Right forelimb (tissue), 1 donor: Measurements from ENCODE around the gene DHX34.
"Not testable (repeated sequence)": the region's sequence is repeated elsewhere in the genome, so short reads cannot be mapped to it uniquely, and the experiment has no call there.

ENCODE experiments used
- DNase-seq: peaks from one replicate; pipeline ENCODE4 v3.0.0-alpha.2; 2018

DHX34 gene, protein sequence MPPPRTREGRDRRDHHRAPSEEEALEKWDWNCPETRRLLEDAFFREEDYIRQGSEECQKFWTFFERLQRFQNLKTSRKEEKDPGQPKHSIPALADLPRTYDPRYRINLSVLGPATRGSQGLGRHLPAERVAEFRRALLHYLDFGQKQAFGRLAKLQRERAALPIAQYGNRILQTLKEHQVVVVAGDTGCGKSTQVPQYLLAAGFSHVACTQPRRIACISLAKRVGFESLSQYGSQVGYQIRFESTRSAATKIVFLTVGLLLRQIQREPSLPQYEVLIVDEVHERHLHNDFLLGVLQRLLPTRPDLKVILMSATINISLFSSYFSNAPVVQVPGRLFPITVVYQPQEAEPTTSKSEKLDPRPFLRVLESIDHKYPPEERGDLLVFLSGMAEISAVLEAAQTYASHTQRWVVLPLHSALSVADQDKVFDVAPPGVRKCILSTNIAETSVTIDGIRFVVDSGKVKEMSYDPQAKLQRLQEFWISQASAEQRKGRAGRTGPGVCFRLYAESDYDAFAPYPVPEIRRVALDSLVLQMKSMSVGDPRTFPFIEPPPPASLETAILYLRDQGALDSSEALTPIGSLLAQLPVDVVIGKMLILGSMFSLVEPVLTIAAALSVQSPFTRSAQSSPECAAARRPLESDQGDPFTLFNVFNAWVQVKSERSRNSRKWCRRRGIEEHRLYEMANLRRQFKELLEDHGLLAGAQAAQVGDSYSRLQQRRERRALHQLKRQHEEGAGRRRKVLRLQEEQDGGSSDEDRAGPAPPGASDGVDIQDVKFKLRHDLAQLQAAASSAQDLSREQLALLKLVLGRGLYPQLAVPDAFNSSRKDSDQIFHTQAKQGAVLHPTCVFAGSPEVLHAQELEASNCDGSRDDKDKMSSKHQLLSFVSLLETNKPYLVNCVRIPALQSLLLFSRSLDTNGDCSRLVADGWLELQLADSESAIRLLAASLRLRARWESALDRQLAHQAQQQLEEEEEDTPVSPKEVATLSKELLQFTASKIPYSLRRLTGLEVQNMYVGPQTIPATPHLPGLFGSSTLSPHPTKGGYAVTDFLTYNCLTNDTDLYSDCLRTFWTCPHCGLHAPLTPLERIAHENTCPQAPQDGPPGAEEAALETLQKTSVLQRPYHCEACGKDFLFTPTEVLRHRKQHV

GRCh38 chr19:47348819-47349795 lies at the start of gene DHX34:
TSS of gene DHX34 (plus strand) at chr19:47349315. CDS start at chr19:47353031, 3,716 bp downstream.
- peak; percentile 99 for DNase-seq

DNA sequence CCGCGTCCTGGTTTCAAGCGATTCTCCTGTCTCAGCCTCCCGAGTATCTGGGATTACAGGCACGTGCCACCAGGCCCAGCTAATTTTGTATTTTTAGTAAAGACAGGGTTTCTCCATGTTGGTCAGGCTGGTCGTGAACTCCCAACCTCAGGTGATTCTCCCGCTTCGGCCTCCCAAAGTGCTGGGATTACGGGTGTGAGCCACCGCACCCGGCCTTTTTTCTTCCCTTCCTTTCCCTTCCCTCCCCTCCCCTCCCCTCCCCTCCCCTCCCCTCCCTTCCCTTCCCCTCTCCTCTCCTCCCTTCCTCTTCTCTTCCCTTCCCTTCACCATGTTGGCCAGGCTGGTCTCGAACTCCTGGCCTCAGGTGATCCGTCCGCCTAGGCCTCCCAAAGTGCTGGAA lies 48.2 kb upstream of the DHX34 start:
- not testable (repeated sequence) for DNase-seq

GRCh38 chr19:47302249-47302648 lies 46.9 kb upstream of the DHX34 start:
- no peak for DNase-seq

DNA sequence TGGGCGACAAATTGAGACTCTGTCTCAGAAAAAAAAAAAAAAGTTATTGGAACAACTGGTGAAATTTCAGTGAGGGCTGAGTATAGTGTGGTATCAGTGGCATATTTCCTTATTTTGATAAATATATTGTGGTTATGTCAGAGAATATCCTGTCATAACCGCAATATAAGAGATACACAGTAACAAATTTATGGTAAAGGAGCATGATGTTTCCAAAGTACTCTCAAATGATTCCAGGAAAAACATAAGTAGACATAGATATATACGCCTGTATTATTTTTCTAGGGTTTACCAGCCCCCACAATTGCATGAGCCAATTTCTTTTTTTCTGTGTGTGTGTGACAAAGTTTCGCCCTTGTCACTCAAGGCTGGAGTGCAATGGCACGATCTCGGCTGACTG lies 45.1 kb upstream of the DHX34 start:
- DNase-seq: no peak

DNA sequence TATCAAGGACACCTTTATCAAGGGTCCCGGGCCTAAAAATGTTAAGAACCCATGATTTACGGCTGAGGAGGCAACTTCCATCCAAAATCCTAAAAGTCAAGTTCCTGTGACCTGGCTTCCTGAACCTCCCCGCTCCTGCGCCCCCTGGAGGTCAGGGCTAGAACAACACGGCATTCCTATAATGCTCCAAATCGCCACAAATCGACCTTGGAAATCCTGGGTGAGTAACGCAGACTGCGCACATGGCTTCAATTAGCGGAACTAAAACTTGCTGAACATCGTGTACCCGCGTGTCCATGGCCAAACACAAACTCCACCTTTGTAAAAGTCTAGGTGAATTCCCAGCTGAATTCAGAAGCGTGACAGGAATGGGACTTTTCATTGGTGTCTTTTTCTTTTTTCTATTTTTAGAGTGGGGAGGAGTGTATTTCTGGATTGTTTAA lies 43.8 kb upstream of the DHX34 start:
- DNase-seq: peak; percentile 70

GRCh38 chr19:47306303-47306702 lies 42.8 kb upstream of the DHX34 start:
- no peak for DNase-seq

GRCh38 chr19:47309038-47309437 lies 40.1 kb upstream of the DHX34 start:
- DNase-seq: no peak

DNA sequence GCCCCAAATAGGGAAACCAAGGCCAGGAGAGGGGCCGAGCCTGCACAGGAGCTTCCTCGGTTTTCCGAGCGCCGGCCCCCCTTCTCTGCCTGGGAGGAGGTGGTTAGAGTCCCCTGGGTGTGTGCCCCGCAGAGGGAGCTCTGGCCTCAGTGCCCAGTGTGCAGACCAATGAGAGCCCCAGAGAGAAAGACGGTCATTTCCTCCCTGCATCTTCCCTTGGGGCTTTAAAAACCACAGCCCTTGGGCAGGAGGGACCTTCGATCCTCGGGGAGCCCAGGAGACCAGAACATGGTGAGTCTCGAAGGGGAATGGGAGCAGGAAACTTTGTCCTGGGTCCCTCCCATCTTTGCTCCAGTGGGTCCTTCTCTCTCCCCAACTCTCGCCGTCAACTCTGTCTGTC lies 39.5 kb upstream of the DHX34 start, which contains the start of gene C5AR1:
Gene C5AR1, plus strand, starts transcription at position 254 of the 400 bp plus-strand sequence. Its CDS starts 35 bp downstream, at position 289.
- DNase-seq: no peak

DNA sequence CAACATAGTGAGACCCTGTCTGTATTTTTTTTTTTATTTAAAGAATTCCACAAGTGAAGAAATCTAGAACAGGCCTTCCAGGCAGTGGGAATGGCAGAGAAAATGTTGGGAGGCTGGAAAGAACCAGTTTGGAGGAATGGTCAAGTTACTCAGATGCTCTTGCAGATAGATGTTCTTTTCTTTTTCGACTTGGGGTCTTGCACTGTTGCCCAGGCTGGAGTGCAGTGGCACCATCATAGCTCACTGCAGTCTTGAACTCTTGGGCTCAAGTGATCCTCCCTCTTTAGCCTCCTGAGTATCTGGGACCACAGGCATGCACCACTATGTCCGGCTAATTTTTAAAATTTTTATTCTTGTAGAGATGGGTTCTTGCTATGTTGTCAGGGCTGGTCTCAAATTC lies 38.8 kb upstream of the DHX34 start:
- no peak for DNase-seq

- DNase-seq: no peak
Observed at GRCh38 chr19:47310819-47311218, 38.3 kb upstream of the DHX34 start.

- DNase-seq: no peak
Observed at GRCh38 chr19:47312366-47313006, 36.6 kb upstream of the DHX34 start.

DNA sequence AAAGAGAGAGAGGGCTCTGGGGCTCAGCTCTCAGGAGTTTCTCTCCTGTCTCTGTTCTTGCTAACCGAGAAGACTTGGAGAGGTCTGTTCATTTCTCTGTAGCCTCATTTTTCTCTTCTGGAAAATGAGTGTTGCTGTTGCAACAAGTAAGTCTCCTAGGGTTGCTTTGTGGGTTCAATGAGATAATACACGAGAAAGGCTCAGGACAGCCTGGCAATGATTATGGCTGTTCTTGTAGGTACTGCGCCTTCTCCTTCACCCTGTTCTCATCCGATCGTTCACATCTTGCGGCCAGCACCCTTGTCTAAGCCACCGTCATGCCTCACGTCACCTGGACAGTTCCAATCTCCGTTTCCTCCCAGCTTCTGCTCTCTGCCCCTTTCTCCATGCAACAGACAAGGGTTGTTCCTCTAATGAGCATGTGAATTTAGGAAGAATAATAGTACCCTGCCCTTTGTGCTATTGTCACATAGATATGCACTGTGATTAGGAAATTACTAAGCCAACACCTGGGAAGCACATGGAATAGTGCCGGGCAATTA lies 35.3 kb upstream of the DHX34 start:
- no peak for DNase-seq

GRCh38 chr19:47315125-47315821 lies 33.8 kb upstream of the DHX34 start:
- no peak for DNase-seq

GRCh38 chr19:47316513-47316912 lies 32.6 kb upstream of the DHX34 start:
- DNase-seq: no peak

DNA sequence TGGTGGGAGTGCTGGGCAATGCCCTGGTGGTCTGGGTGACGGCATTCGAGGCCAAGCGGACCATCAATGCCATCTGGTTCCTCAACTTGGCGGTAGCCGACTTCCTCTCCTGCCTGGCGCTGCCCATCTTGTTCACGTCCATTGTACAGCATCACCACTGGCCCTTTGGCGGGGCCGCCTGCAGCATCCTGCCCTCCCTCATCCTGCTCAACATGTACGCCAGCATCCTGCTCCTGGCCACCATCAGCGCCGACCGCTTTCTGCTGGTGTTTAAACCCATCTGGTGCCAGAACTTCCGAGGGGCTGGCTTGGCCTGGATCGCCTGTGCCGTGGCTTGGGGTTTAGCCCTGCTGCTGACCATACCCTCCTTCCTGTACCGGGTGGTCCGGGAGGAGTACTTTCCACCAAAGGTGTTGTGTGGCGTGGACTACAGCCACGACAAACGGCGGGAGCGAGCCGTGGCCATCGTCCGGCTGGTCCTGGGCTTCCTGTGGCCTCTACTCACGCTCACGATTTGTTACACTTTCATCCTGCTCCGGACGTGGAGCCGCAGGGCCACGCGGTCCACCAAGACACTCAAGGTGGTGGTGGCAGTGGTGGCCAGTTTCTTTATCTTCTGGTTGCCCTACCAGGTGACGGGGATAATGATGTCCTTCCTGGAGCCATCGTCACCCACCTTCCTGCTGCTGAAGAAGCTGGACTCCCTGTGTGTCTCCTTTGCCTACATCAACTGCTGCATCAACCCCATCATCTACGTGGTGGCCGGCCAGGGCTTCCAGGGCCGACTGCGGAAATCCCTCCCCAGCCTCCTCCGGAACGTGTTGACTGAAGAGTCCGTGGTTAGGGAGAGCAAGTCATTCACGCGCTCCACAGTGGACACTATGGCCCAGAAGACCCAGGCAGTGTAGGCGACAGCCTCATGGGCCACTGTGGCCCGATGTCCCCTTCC lies 28.9 kb upstream of the DHX34 start:
- no peak for DNase-seq

DNA sequence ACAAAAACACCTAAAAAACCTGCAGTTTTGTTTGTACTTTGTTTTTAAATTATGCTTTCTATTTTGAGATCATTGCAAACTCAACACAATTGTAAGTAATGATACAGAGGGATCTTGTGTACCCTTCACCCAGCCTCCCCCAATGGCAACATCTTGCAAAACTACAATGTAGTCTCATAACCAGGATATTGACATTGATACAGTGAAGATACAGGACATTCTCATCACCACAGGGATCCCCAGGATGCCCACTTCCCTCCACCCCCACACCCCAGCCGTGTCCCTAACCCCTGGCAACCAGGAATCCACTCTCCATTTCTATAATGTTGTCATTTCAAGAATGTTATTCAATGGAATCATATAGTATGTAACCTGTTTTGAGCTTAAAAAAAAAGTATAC lies 27.5 kb upstream of the DHX34 start:
- no peak for DNase-seq

DNA sequence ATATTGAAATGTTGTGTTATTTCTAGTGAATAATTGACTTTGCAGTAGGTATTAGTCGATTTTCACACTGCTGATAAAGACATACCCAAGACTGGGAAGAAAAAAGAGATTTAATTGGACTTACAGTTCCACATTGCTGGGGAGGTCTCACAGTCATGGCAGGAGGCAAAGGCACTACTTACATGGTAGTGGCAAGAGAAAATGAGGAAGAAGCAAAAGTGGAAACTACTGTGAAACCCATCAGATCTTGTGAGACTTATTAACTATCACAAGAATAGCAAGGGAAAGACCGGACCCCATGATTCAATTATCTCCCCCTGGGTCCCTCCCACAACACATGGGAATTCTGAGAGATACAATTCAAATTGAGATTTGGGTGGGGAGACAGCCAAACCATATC lies 27.1 kb upstream of the DHX34 start:
- DNase-seq: no peak

- no peak for DNase-seq
Observed at GRCh38 chr19:47323409-47323808, 25.7 kb upstream of the DHX34 start.

- no peak for DNase-seq
Observed at GRCh38 chr19:47323872-47324271, 25.2 kb upstream of the DHX34 start.
